GM21825 (cell line): ENCODE results near the gene WNT16.
"Not testable (repeated sequence)": the region's sequence is repeated elsewhere in the genome, so short reads cannot be mapped to it uniquely, and the experiment has no call there.

ENCODE experiments used
- ATAC-seq: cut with Tn5 transposase; IDR thresholded peaks from one replicate; pipeline ENCODE4 v1.9.1; 2021; ENCODE audit warnings: mild to moderate bottlenecking, moderate library complexity; ENCODE audit not compliant: unreplicated experiment

Gene WNT16, protein sequence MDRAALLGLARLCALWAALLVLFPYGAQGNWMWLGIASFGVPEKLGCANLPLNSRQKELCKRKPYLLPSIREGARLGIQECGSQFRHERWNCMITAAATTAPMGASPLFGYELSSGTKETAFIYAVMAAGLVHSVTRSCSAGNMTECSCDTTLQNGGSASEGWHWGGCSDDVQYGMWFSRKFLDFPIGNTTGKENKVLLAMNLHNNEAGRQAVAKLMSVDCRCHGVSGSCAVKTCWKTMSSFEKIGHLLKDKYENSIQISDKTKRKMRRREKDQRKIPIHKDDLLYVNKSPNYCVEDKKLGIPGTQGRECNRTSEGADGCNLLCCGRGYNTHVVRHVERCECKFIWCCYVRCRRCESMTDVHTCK

DNA sequence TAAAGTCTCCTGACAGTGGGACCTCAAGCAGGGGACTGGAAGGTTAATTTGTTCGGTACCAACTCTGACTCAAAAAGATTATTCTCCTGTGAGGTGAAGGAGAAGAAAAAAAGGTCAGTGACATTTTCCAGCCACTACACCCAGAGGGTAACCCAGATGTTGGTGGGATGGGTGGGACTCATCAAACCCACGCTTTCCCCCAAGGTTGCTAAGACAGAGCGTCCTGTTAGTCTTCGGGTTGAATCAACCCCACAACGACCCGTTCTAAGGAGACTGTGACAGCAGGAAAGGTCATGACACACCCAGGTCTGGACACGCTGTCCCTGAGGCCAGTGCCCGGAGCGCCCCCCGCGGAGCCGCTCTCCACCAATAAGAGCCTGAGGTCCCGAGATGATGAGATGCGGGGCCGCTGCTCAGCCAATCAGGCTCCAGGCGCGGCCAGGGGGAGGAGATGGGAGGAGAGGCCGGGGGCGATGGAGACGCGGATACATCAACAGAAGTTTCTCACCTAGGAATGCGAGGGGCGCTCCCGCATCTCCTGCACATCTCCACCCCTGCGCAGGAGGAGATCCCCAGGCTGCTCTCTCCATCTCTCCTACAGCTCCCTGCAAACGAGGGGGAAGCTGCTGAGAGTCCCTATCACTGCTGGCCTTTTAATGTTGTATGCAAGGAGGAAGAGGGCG lies at the start of gene WNT16:
Gene WNT16 (plus strand): TSS at position 493 of the 683 bp plus-strand sequence. CDS start 293 bp downstream, outside the sequence.
- ATAC-seq, result no peak

GRCh38 chr7:121279060-121279620 lies 49.7 kb upstream of the WNT16 start:
- no peak for ATAC-seq

GRCh38 chr7:121279822-121280221 lies 49.0 kb upstream of the WNT16 start:
- no peak for ATAC-seq

- no peak for ATAC-seq
Observed at GRCh38 chr7:121280656-121281055, 48.1 kb upstream of the WNT16 start.

DNA sequence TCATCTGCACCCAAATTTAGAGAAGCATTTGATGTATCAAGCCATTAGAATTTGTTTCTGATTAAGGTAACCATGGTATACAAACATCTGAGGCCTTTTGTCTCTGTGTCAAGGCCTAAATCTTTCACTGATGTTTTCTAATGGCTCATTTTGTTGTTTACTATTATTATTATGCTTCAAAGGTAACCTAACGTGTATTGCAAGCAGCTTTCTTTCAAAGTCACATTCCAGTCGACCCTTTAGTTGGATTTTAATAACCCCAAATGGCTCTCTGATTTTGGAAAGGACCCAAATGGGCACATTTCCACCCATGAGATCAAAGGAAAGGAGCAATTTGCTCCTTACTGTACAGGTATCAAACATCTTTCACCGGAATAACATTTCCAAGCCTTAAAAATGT lies 46.7 kb upstream of the WNT16 start:
- ATAC-seq, result no peak

GRCh38 chr7:121285066-121285667 lies 43.6 kb upstream of the WNT16 start:
- ATAC-seq, result no peak

- ATAC-seq, result no peak
Observed at GRCh38 chr7:121286186-121286585, 42.6 kb upstream of the WNT16 start.

- no peak for ATAC-seq
Observed at GRCh38 chr7:121286742-121287734, 41.8 kb upstream of the WNT16 start.

DNA sequence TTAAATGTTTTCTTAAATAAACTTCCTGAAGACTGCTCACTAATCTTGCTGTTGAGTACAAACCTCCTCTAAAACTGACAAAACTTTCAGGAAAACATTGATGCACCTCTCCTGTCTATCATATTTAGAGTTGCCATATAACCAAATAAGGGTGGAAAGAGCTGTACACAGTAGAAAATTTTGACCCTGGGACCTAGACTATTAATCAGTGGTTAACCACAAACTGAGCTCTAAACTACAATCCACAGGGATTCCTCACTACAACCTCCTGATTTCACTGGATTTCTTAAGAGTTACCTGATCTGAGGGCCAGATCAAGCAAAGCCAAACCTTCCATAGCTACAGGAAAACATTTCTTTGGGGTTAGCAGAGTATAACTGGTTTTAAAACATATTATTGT lies 39.9 kb upstream of the WNT16 start:
- no peak for ATAC-seq

DNA sequence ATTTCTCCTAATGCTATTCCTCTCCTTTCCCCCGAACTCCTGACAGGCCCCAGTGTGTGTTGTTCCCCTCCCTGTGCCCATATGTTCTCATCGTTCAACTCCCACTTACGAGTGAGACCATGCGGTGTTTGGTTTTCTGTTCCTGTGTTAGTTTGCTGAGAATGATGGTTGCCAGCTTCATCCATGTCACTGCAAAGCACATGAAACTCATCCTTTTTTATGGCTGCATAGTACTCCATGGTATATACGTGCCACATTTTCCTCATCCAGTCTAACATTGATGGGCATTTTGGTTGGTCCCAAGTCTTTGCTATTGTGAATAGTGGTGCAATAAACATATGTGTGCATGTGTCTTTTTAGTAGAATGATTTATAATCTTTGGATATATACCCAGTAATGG lies 38.9 kb upstream of the WNT16 start:
- not testable (repeated sequence) for ATAC-seq

DNA sequence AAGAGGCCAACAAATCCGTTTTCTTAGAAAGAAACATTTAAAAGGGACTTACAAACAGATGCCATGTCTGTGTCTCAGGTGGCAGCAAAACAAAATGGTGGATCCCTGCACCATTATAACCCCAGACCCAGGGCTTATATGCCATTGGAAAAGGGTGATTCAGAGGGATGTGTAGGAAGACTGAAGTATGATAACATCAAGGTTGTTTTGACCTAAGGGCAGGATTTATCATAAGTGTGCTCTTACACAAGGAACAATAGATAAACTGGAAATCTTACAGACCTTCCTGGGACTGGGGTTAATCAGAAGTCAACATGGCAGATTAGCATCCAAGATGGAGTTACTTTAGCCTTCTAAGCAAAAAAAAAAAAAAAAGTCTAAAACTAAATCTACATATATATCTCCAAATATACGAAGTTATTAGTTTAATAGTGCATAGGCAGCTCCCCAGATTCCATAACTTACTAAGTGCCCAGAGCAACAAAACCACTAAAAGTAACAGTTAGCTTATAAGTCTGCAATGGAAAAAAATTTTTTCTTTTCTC lies 34.3 kb upstream of the WNT16 start:
- no peak for ATAC-seq

DNA sequence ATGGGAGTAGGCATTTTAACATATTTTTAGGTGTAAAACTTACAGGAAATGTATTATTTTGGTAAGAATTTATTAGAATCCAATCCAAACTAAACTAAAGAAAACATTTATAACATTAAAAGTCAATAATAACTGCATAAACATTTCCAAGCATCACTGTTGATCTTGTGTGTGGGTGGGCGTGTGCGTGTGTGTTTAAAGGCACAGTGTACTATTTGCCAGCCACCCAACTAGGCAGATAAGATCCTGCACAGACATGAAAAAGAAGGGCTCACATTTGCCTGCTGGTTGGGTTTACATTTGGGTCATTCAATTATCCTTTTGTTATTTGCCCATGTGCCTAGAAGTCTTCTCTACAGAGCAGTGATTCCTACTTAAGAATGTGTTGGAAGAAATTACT lies 31.0 kb upstream of the WNT16 start:
- no peak for ATAC-seq

DNA sequence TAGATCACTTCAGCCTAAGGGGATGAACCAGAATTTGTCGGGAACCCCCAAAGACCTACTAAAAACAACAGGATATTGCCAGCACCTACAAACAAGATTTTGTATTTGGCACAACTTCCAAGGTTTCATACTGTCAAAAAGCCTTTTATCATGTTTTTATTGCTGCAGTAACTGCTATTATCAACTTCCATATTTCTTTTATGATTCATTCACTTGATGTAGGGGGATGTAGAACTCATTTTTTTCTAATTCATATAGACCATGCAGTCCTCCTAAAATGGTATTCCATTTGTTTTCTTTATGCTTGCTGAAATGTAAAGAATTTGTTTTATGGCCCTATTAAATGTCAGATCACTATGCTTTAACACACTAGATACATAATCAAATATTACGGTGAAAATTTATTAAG lies 30.0 kb upstream of the WNT16 start:
- no peak for ATAC-seq

DNA sequence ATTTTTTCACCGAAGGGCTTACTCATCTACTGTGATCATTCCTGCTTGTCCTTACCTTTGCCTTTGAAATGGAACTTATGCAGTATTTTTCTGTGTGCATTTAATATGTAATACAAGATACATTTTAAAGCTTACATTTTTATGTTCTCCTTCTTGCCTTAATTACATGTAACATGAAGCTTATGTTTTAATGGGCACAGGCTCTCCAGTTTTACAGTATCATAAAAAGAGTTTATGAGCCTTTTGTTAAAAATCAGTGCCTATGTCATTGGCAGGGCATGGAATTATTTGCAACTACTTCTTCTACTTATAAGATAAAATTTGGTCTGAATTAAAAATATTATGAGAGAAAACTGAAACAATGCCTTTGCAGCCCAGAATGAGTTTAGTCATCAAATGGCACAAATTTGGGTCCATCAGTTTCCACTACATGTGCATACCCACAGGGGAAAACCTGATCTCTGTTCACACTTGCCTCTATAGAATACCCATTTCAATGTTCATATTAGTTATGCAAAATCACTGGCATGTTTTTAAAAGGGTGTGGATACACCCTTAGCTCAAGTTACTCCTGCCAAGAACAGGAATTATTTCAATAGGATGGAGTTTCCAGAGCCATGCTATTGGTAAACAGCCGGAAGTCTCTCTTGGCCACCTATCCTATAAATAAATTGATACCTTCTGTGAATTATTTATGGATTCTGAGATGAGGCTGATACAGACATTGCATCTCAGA lies 27.9 kb upstream of the WNT16 start:
- ATAC-seq, result no peak

GRCh38 chr7:121301446-121302213 lies 27.2 kb upstream of the WNT16 start:
- ATAC-seq, result no peak

- peak; percentile 97 for ATAC-seq
Observed at GRCh38 chr7:121302214-121302745, 26.5 kb upstream of the WNT16 start.

DNA sequence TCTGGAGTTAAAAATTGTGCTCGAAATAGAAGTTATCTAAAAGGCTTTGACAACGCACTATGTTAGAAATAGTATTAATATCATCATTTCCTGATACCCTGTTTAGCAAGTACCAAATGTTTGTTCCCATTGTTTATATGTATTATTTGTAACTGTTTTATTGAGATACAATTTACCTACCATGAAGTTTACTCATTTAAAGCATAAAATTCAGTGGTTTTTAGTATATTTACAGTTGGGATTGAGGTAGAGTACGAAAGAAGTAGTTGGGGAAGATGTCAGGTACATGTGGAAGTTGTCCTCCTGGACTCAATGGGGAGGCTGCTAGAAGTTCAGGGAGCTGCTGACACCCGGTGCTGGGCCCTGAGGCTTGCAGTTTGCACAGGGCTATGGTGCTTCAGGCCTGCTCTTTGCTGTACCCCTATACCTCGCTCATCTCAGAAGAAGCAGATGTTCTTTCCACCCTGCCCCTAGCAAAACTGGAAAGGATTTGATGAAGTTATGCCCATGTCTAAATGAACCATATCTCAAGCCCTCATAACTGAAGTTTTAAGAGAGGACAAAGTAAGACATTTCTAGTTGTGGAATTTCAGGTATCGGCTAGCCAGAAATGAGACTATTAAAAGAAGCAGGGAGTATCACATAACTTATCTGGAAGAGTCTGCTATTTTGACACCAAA lies 25.2 kb upstream of the WNT16 start:
- no peak for ATAC-seq

- no peak for ATAC-seq
Observed at GRCh38 chr7:121304102-121304658, 24.6 kb upstream of the WNT16 start.
